Spleen (tissue), 7 donors: Measurements from ENCODE around the gene TAGLN3.

Source experiments
- CTCF ChIP-seq, 11 experiments: fragments of 200-600 bp in 7 of 11; fragments of 450-650 bp in 4 of 11; sonication (generic) in 4 of 11; IDR thresholded peaks in 8 of 11; conservative IDR thresholded peaks in 3 of 11; 1 replicate in 7 of 11; 2 replicates in 4 of 11; pipeline versions ENCODE4 v1.4.0 to v1.8.0; 2016 to 2021; ENCODE audit warnings: antibody characterized with exemption in 11 of 11, inconsistent platforms in 4 of 11, mild to moderate bottlenecking in 1 of 11
- POLR2A ChIP-seq, 3 donors: fragments of 450-650 bp; IDR thresholded peaks; one replicate each; pipeline ENCODE4 v1.5.1; 2017; ENCODE audit warnings: antibody characterized with exemption in 3 of 3, mild to moderate bottlenecking in 1 of 3
- donor health status: DM: no; HTN: no; CAD: no; lungs with moderate emphysema.
- donor health status: DM: no; HTN: no; CAD: no.
- donor health status: DM: no; HTN: no; CAD: no.

DNA sequence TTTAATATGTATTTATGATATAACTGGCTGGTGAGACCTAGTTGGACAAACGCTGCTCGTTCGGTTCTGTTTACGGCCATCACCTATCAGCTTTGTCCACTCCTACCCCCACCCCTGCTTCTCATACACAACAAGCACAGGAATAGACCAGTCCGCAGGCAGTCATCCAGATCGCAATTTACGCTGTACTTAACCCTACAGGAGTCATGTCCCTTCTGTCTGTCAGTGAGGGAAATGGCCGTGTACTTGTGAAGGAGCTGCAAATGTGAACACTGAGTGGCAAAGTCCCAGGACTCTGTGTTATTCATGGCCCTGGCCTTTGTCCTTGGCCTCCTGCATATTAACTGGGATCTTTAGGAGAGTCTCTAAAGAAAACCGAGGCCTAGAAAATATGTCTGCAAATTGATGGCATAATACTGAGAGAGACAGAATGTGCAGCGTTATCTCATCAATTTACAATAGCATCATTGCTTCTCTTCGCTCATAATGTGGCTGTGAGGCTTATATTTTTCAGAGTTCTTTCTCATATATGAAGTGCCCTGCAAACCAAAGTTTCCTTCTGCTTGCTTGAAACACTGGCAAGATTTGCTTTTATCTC, 27.1 kb upstream of the TAGLN3 start:
- TF ChIP-seq POLR2A (IDR thresholded peaks at IDR 0.05) (no peak), CTCF (IDR thresholded peaks at IDR 0.05 in 8 of 11, conservative IDR thresholded peaks at IDR 0.05 in 3 of 11) (no peak)
